Gastrocnemius medialis (tissue), 4 donors: Measurements from ENCODE around the gene ERCC3.

ENCODE experiments used
- POLR2A ChIP-seq, 2 donors: fragments of 450-650 bp; IDR thresholded peaks; one replicate each; pipeline ENCODE4 v1.6.1; 2017; ENCODE audit warnings: antibody characterized with exemption in 2 of 2, mild to moderate bottlenecking in 2 of 2, moderate library complexity in 2 of 2
- TF ChIP-seq, protein P1 (sequence below), 5 experiments: fragments of 450-650 bp in 3 of 5; fragments of 200-600 bp in 2 of 5; sonication (generic) in 2 of 5; IDR thresholded peaks in 4 of 5; conservative IDR thresholded peaks in 1 of 5; 1 replicate in 4 of 5; 2 replicates in 1 of 5; pipeline ENCODE4 v1.5.1; 2016 to 2019; ENCODE audit warnings: antibody characterized with exemption in 5 of 5, mild to moderate bottlenecking in 3 of 5, moderate library complexity in 3 of 5

DNA sequence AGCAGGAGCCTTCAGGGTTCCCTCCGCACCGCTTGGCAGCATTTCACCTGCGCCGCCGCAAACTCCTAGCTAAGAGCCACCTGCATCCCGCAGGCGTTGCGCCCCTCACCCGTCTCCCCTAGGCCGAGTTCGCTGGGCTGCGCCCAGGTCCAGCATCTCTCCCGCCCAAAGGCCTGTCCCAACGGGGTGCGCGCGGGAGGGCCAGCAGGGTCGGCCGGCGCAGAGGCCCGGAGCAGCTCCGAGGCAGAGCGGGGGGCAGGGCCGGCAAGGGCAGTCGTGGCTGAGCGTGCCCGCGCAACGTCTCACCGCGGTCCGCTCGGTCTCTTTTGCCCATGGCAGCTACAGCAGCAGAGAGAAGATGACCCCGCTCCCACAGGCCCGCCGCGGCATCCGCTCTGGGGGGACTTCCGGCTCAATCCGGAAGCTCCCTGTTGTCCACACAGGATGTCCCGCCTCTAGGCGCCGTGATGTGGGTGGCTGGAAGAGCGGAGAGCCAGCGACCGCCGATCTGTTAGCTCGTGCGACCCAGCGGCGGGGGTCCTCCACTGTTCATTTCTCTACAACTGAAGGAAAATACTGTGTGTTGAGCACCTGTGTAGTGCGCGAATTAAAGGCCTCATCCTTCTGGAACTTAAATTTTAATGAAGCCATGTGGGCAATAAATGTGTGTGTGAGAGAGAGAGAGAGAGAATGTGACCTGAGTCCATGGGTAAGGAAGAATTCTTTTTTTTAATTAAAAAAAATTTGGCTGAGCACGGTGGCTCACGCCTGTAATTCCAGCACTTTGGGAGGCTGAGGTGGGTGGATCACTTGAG, at the start of gene ERCC3:
- TF ChIP-seq, protein P1, sequence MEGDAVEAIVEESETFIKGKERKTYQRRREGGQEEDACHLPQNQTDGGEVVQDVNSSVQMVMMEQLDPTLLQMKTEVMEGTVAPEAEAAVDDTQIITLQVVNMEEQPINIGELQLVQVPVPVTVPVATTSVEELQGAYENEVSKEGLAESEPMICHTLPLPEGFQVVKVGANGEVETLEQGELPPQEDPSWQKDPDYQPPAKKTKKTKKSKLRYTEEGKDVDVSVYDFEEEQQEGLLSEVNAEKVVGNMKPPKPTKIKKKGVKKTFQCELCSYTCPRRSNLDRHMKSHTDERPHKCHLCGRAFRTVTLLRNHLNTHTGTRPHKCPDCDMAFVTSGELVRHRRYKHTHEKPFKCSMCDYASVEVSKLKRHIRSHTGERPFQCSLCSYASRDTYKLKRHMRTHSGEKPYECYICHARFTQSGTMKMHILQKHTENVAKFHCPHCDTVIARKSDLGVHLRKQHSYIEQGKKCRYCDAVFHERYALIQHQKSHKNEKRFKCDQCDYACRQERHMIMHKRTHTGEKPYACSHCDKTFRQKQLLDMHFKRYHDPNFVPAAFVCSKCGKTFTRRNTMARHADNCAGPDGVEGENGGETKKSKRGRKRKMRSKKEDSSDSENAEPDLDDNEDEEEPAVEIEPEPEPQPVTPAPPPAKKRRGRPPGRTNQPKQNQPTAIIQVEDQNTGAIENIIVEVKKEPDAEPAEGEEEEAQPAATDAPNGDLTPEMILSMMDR (IDR thresholded peaks at IDR 0.05 in 4 of 5, conservative IDR thresholded peaks at IDR 0.05 in 1 of 5) = peak in 1 of 5 experiments; percentile 17
- TF ChIP-seq POLR2A (IDR thresholded peaks at IDR 0.05) = peak; percentile 30 to 40
